NCI-H1930 (cell line): ENCODE results near the gene ANTXR1.

Experiments
- DNase-seq, 2 experiments: peaks; one replicate each; lab custom pipeline; 2025; lab: John Stamatoyannopoulos, UW

The ANTXR1 gene

GRCh38 chr2:69134306-69134945 is 121.4 kb downstream of the ANTXR1 start:
- no peak for DNase-seq

- DNase-seq = no peak
These were observed 125.3 kb downstream of the ANTXR1 start for GRCh38 chr2:69138247-69138772.

DNA sequence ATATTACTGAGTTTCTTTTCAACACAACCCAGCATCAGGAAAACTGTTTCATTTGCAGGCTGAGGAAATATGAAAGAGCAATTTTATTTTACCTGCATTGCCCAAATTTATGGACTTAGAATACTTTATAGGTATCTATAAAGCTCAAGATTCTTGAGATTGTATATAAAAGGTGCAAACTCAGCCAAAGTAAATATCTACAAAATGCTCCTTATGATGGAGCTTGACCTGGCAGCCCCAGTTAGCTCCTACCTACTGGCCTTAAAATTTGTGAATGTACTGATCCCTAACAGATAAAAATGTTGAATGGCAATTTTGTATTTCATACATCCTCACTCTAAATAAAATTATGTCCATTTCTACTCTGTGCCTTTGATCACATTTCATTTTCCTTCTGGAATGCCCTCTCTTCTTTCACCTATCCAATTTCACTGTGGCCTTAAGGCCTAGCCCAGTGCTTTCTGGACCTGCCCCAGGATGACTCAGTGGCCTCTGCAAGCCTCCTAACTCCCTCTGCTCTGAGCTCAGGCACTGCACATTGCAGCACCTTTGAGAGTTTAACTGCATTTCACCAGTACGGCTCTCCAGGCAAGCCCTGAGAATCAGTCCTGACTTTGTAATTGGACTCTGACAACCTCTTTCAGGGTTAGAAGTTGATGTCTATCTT is 125.9 kb downstream of the ANTXR1 start:
- no peak for DNase-seq

DNA sequence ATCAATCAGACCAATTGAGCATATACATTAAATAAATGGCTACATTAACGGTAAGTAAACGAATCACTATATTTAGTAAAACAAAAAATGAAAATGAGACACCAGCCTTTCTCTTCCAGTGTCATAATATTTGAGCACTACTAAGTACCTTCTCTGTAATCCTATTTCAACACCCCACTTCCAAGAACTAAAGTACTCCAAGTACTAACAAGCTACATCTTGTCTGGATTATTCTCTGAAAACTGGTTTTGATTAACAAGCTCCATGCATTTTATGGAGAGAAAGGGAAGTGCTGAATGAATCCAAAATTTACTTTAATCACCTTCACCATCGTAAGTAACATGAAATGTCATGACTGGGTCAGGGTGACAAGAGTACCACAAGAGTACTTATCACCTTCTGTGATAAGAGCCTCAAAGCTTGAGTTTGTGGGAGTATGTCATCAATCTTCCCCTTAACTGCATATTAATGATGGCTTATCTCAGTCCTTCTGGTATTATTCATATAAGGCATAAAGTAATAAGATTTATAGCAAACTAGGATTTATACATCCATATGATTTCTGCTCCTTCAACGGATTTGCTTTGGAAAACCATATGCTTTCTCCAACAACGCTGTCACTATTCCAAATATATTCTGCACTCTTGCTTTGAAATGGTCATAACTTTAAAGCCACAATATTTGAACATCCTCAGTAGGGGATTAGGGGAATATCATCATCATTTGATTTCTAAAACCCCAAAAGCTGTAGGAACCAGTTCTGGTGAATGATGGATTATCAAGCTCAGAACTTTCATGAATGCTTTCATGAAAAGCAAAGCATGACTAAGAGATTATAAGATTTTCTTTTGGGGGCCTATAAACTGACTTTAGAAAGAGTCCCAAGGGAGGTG is 127.0 kb downstream of the ANTXR1 start:
- no peak for DNase-seq

DNA sequence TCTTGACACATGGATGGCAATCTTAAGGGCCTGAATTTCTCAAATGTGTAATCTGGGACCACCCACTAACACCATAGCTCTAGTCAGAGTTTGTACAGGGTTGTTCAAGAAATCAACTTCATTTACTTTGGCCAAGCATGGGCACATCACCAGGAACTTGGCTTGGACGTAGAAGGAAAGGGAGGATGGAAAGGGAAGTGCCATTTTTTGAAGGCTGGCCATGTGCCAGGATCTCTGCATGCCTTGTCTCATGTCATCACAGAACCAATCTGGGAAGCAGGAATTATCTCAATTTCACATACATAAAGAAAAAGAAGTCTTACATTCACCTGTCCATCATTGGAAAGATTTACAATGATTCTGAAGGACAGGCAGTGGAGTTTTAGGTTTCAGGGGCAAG is 128.1 kb downstream of the ANTXR1 start:
- DNase-seq = no peak

DNA sequence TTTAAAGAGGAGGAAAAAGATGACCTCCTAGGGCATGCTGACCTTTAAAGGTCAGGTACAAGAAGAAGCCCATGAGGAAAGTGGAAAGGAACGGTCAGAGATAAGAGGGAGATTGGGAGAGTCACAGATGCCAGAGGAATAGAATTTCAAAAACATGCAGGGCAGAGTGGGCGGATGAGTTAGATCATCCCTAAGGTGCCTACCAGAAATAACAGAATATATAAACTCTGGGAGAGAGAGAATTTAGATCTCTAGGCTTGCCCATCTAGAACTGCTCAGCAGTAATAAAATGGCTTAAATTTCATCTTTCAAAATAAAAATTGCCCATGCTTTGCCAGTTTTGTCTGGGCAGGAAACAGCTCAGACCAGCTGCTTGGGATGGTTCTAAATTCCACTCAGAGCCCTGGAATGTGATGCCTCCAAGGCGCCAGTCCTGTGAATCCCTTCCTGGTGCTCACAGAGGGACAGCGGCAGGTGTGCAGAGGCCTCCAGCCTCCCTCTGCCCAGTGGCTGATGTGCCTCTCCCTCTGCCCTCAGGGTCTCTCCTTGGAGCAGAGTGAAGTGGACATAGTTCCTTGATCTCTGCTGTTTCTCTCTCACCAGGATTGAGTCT is 130.9 kb downstream of the ANTXR1 start:
- DNase-seq = no peak

DNA sequence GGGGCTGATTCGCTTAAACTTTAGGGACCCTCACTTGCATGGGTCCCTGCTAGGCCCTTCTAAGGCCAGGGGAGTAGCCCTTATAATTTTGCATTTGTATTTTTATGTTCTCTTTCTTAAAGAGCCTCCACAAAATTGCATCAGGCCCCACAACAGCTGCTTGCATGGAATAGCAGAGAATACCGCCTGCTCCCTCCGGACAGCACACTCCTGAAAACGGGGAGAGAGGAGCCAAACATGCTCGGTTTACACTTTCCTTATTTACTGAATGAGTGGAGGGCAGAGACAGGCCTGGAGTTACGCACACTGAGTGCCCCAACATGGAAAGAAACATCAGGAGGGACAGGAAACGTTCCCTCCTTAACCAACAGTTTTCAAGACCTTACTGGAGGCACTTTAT is 132.2 kb downstream of the ANTXR1 start:
- DNase-seq = no peak

DNA sequence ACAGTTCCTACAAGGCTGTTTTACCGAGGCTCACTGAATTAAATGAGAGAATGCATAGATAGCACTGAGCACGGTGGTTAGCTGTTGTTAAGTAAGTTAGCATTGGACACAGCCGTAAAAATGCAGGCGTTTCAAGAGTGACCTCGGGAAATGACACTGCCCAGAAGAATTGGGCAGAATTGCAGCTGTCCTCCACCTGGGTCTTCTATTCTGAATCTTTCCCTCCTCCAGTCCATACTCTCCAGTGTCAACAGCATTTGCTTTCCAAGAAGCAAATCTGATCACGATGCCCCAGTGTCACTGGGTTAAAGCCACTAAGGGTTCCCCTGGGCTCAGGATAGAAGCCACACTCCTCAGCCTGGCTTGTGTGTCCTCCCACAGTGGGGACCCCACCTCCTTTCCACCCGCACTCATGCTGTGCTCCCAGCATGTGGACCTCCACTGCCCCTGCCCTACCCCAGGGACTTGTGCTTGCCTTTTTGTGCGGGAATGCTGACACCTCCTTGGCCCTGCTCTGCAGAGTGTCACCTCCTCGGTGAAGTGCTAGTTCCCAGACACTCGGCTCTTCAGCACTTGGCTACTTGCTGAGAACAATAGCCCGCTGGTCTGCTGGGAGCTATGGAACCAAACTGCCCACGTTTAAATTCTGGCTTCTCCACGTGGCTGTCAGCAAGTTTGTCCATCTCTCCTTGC is 135.0 kb downstream of the ANTXR1 start:
- DNase-seq = no peak

DNA sequence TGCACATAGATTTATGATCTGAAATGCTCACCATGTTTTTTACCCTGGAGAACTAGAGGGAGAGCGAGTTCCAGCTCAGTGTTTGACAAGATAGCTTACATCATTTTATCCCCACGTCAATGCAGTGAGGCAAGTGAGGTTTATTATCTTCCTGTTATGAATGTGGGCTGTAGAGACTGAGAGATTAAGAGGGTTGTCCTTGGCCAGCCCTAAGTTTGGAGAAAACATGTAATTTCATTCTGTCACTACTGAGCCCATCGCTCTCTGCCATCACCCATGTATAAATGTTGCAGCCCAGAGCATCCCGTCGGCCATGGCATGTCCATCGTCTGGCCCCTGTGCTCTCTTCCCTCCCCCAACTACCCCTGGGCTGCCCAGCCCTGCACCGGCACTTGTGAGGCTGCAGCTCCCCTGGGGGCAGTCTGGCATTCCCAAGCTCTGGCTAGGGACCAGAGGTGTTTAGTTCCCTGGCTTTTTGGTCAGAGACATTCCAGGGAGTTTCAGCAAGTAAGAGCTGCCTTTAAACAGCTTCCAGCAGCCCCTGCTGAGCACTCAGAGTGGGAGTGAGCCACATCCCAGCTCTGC is 136.7 kb downstream of the ANTXR1 start:
- no peak for DNase-seq

GRCh38 chr2:69151931-69152330 is 139.0 kb downstream of the ANTXR1 start:
- DNase-seq = no peak

- DNase-seq = no peak
These were observed 140.0 kb downstream of the ANTXR1 start for GRCh38 chr2:69152847-69153583.

GRCh38 chr2:69154106-69154505 is 141.1 kb downstream of the ANTXR1 start:
- no peak for DNase-seq

DNA sequence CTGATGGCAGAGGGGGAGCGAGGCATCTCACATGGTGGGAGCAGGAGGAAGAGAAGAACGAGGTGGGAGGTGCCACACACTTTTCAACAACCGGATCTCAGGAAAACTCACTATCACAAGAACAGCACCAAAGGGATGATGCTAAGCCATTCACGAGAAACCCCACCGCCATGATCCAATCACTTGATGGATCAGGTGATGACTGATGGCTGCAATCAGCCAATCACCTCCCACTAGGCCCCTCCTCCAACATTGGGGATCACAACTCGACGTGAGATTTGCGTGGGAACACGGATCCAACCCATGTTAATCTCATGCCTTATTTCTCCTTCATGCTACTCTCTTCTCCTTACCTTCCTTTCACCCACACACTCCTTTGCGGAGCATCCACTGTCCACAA is 143.6 kb downstream of the ANTXR1 start:
- no peak for DNase-seq

DNA sequence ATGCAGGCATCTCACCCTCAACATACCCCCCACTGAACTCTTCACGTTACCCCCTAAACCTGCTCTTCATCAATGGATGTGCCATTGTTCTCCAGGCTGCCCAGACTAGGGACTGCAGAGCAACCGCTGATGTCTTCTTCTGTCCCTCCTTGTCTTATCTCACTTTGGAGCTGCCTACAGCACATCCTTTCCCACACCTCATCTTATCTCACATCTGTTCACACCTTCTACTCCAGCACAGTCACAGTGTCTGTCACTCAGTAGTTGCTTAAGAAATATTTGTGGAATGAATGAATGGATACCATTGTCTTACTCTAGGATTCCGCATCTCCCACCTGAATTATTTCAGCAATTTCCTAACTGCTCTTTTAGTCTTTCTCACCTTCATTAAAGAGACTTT is 144.5 kb downstream of the ANTXR1 start:
- no peak for DNase-seq

GRCh38 chr2:69159986-69160385 is 147.0 kb downstream of the ANTXR1 start:
- DNase-seq = no peak

- no peak for DNase-seq
These were observed 149.1 kb downstream of the ANTXR1 start for GRCh38 chr2:69162057-69162456.

- DNase-seq = no peak
These were observed 150.1 kb downstream of the ANTXR1 start for GRCh38 chr2:69163109-69163508.

GRCh38 chr2:69163556-69163955 is 150.6 kb downstream of the ANTXR1 start:
- DNase-seq = no peak

DNA sequence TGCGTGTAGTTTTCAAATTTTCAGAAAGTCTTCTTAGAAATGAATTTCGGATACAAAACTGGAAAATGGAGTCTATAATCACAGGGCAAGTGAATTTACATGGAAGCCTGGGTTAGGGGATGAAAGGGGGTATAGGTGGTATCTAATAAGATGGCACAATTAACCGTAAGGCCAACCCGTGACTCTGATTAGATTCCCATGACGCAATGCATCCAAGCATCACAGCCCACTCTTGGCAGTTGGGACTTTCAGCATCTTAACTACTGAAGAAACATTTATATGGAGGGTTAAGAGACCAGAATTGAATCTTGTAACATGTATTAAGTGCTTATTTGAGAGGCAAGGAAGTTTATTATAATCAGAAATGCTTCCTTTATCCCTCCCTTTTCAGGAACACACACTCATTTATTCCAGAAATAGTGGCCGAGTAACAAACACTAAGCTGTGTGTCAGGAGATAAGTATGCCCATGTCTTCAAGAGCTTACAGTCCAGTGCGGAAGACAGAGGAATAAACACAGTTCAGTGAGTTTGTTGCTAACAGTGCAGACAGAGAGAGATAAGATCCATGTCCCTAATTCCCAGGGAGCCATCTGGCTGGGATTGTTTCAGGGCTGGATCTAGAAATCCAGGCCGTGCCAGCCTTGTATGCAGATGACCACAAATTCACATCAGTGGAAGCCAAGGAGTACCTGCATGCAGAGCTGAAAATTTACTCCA is 151.2 kb downstream of the ANTXR1 start:
- no peak for DNase-seq
